HepG2 (cell line): Measurements from ENCODE around the gene PRDM15. TPM values are rescaled to one million over a fixed set of nuclear protein-coding genes. Genes with fewer than 3 reads are reported as not detected.
A peak's percentile ranks its signal among the peaks of the same experiment; 100 is the strongest.

Experiments used
- ATAC-seq: fragments of 200-7000 bp; cut with Tn5 transposase; 3 replicates; pipeline ENCODE4 v1.9.1; 2020; ENCODE audit warnings: mild to moderate bottlenecking, moderate library complexity
- BruUV-seq: library from RNA; stranded (reverse); fragments of 400-500 nt; replicated peaks from 2 replicates; lab custom pipeline; 2021; lab: Mats Ljungman, UMichigan
- CTCF ChIA-PET: fragments of 300-600 bp; formaldehyde crosslinking; extraction: SDS; loops from one replicate; lab custom pipeline; 2021; ENCODE audit warnings: low total read pairs, inconsistent platforms, low intra/inter-chr PET ratio; lab: Yijun Ruan, JAX
- POLR2A ChIA-PET: fragments of 350-600 bp; sonication (Branson Sonifier 250); formaldehyde crosslinking; loops from one replicate; lab custom pipeline; 2020; ENCODE audit warnings: antibody characterized with exemption, inconsistent platforms; lab: Yijun Ruan, JAX
- DNase-seq: peaks from one replicate; pipeline ENCODE4 v3.0.0-alpha.2; 2015; ENCODE audit warnings: low spot score
- FAIRE-seq: peaks from 3 replicates; lab custom pipeline; 2011; peaks lifted over from hg19 to GRCh38; lab: Jason Lieb, UNC
- H2AFZ ChIP-seq: one replicate; pipeline ENCODE4 v1.6.1; 2011; ENCODE audit warnings: low read length, inconsistent platforms
- H3K27ac ChIP-seq: fragments of 300-600 bp; 3 replicates; pipeline ENCODE4 v1.8.0; 2011; ENCODE audit warnings: mixed run types, mild to moderate bottlenecking, mixed read lengths, low read length, inconsistent platforms; ENCODE audit not compliant: insufficient read depth; ENCODE audit errors: extremely low read length
- H3K27me3 ChIP-seq, 2 experiments: fragments of 200-600 bp in 1 of 2; 2 replicates in 1 of 2; 3 replicates in 1 of 2; pipeline versions ENCODE4 v1.6.0 to v1.8.0; 2011; ENCODE audit warnings: low read length in 2 of 2, mild to moderate bottlenecking in 2 of 2, moderate library complexity in 2 of 2, inconsistent platforms in 1 of 2; ENCODE audit not compliant: insufficient read depth in 2 of 2, control insufficient read depth in 1 of 2
- H3K36me3 ChIP-seq, 2 experiments: fragments of 200-600 bp in 1 of 2; replicated peaks in 1 of 2; 2 replicates in 1 of 2; 3 replicates in 1 of 2; pipeline versions ENCODE4 v1.5.1 to v1.8.0; 2011; ENCODE audit warnings: low read length in 2 of 2, inconsistent platforms in 1 of 2; ENCODE audit not compliant: insufficient read depth in 2 of 2, control insufficient read depth in 1 of 2
- H3K4me1 ChIP-seq: 2 replicates; pipeline ENCODE4 v1.5.1; 2012; ENCODE audit warnings: low read length, inconsistent platforms; ENCODE audit not compliant: insufficient read depth
- H3K4me2 ChIP-seq: 2 replicates; pipeline ENCODE4 v1.6.0; 2011; ENCODE audit warnings: low read depth, low read length, inconsistent platforms
- H3K4me3 ChIP-seq, 3 experiments: fragments of 200-600 bp in 1 of 3; sonication (generic), shearing (Covaris generic) in 1 of 3; replicated peaks in 1 of 3; 2 replicates each; pipeline ENCODE4 v1.5.1; 2011 to 2016; ENCODE audit warnings: low read length in 3 of 3, inconsistent platforms in 2 of 3, low read depth in 2 of 3, mild to moderate bottlenecking in 2 of 3, control low read depth in 1 of 3, mixed read lengths in 1 of 3; ENCODE audit not compliant: insufficient read depth in 1 of 3
- H3K79me2 ChIP-seq: one replicate; pipeline ENCODE4 v1.6.1; 2011; ENCODE audit warnings: low read length, inconsistent platforms; ENCODE audit not compliant: insufficient read depth
- H3K9ac ChIP-seq: 2 replicates; pipeline ENCODE4 v1.6.0; 2011; ENCODE audit warnings: mild to moderate bottlenecking, low read depth, low read length, inconsistent platforms; ENCODE audit not compliant: insufficient read depth
- H3K9me3 ChIP-seq: 2 replicates; pipeline ENCODE4 v1.5.1; 2012; ENCODE audit warnings: mild to moderate bottlenecking, low read length
- H4K20me1 ChIP-seq: 2 replicates; pipeline ENCODE4 v1.6.0; 2011; ENCODE audit warnings: inconsistent platforms, mild to moderate bottlenecking, low read length, moderate library complexity; ENCODE audit not compliant: insufficient read depth
- HOXA3 ChIP-seq: sonication (generic); formaldehyde crosslinking; IDR thresholded peaks from 2 replicates; pipeline ENCODE4 v1.5.0; 2020; ENCODE audit warnings: missing genetic modification reagents
- IKZF4 ChIP-seq: sonication (generic); formaldehyde crosslinking; IDR thresholded peaks from 2 replicates; pipeline ENCODE4 v1.5.1; 2020; ENCODE audit warnings: borderline replicate concordance, mild to moderate bottlenecking, low read depth, missing genetic modification reagents; ENCODE audit errors: not compliant biosample characterization
- MAFK ChIP-seq, 2 experiments: IDR thresholded peaks in 1 of 2; conservative IDR thresholded peaks in 1 of 2; 2 replicates each; pipeline ENCODE4 v1.6.1; 2011; ENCODE audit warnings: improper control_type of control experiment in 2 of 2, low read length in 2 of 2
- RARG ChIP-seq: sonication (generic); formaldehyde crosslinking; IDR thresholded peaks from 2 replicates; pipeline ENCODE4 v1.4.0; 2020; ENCODE audit warnings: low read depth, mild to moderate bottlenecking, missing genetic modification reagents
- RBAK ChIP-seq: sonication (generic); formaldehyde crosslinking; IDR thresholded peaks from 2 replicates; pipeline ENCODE4 v1.5.1; 2020; ENCODE audit warnings: mild to moderate bottlenecking, missing genetic modification reagents
- SALL1 ChIP-seq: sonication (generic); formaldehyde crosslinking; IDR thresholded peaks from 2 replicates; pipeline ENCODE4 v1.8.0; 2022; ENCODE audit warnings: mild to moderate bottlenecking, missing genetic modification reagents
- SP140L ChIP-seq: sonication (generic); formaldehyde crosslinking; IDR thresholded peaks from 2 replicates; pipeline ENCODE4 v1.4.0; 2020; ENCODE audit warnings: missing genetic modification reagents, borderline replicate concordance
- ZFP37 ChIP-seq: sonication (generic); formaldehyde crosslinking; IDR thresholded peaks from 2 replicates; pipeline ENCODE4 v1.4.0; 2020; ENCODE audit warnings: missing genetic modification reagents, borderline replicate concordance
- ZNF343 ChIP-seq: sonication (generic); formaldehyde crosslinking; IDR thresholded peaks from 2 replicates; pipeline ENCODE4 v1.4.0; 2020; ENCODE audit warnings: mild to moderate bottlenecking, missing genetic modification reagents
- ZNF598 ChIP-seq: sonication (generic); formaldehyde crosslinking; IDR thresholded peaks from 2 replicates; pipeline ENCODE4 v1.5.1; 2020; ENCODE audit warnings: mild to moderate bottlenecking, missing genetic modification reagents, borderline replicate concordance
- ZNF747 ChIP-seq: sonication (generic); formaldehyde crosslinking; IDR thresholded peaks from 2 replicates; pipeline ENCODE4 v1.8.1; 2023; ENCODE audit warnings: missing genetic modification reagents, mild to moderate bottlenecking, borderline replicate concordance
- WGBS: methylation state at CpG from one replicate; pipeline ENCODE4 v1.1.6; 2017; ENCODE audit warnings: low lambda C conversion rate; 5-methylcytosine and 5-hydroxymethylcytosine counted together
- in situ Hi-C: cut with HindIII; loops from 2 replicates; pipeline ENCODE4 v1.10.0; 2017; ENCODE audit warnings: low pct_unique_long_range_greater_than_20kb; ENCODE audit not compliant: extremely low pct_ligation_motif_present
- intact Hi-C: fragments of 100-400 bp; cut with micrococcal nuclease; formaldehyde crosslinking; loops from one replicate; pipeline ENCODE4 v1.10.0; 2022; ENCODE audit not compliant: unreplicated experiment
- polyA plus RNA-seq, 8 experiments: library from polyadenylated mRNA; depleted of rRNA in 3 of 8; stranded (reverse) in 7 of 8; unstranded in 1 of 8; fragments of >200 nt; fragmentation: Illumina TruSeq in 4 of 8; extraction: Trizol in 4 of 8; gene quantifications; 2 replicates each; pipeline versions ENCODE4 v1.2.1 to v1.2.3, GENCODE V29; 2011 to 2016; ENCODE audit warnings: low read depth in 4 of 8, missing spikeins in 1 of 8, mixed read lengths in 1 of 8; ENCODE audit not compliant: insufficient read depth in 1 of 8
- total RNA-seq, 5 experiments: library from RNA; depleted of rRNA; stranded (reverse); fragments of >200 nt; fragmentation: Illumina TruSeq; extraction: Trizol; gene quantifications; 2 replicates each; pipeline ENCODE4 v1.2.3, GENCODE V29; 2016; ENCODE audit warnings: low read depth in 1 of 5
- TF ChIP-seq, protein P1 (sequence below): sonication (generic); formaldehyde crosslinking; IDR thresholded peaks from 2 replicates; pipeline ENCODE4 v1.4.0; 2020; ENCODE audit warnings: missing genetic modification reagents, borderline replicate concordance
- TF ChIP-seq, protein P2 (sequence below): sonication (generic); formaldehyde crosslinking; IDR thresholded peaks from 2 replicates; pipeline ENCODE4 v1.4.0; 2020; ENCODE audit warnings: missing genetic modification reagents
- TF ChIP-seq, protein P3 (sequence below): sonication (generic); formaldehyde crosslinking; IDR thresholded peaks from 2 replicates; pipeline ENCODE4 v1.5.1; 2020; ENCODE audit warnings: mild to moderate bottlenecking, missing genetic modification reagents, moderate library complexity

The PRDM15 gene
- total and polyA plus RNA-seq, 2 of the 13 experiments (the other 11 are each of a cell fraction or from before 2014, with no cell fraction given): 4.0 to 6.9 TPM

DNA sequence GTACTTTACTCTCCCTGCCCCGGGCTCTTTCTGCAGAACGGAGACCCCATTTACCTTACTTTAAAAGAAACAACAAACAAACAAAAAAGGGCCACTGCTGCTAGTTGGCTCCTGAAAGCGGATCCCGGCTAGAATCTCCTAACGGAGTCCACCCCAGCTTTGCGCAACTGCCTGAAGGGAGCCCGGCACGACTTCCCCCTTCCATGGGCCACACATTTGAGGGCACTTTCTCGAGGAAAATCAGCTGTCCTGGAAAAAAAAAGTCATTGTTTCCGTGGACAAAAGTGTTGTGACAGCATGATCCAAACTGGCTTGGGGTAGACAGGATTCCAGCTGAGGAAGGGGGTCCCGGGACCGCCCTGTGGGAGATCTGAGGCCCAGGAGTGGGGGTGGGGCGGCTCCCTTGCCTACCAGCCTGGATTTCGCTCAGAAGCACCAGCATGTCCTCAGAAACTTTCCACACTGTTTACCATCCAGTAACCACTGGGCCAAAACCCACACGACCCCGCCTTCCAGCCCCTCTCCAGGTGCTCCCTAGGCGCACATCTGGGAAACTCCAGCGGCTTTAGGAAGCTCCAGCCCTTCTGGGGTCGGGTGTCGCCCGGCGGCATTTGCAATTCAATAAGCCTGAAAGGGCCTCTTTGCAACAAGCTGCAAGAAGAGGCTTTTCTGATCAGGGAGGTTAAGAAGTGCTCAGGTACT, 117.1 kb downstream of the PRDM15 start (continued):
- TF ChIP-seq, protein P1, sequence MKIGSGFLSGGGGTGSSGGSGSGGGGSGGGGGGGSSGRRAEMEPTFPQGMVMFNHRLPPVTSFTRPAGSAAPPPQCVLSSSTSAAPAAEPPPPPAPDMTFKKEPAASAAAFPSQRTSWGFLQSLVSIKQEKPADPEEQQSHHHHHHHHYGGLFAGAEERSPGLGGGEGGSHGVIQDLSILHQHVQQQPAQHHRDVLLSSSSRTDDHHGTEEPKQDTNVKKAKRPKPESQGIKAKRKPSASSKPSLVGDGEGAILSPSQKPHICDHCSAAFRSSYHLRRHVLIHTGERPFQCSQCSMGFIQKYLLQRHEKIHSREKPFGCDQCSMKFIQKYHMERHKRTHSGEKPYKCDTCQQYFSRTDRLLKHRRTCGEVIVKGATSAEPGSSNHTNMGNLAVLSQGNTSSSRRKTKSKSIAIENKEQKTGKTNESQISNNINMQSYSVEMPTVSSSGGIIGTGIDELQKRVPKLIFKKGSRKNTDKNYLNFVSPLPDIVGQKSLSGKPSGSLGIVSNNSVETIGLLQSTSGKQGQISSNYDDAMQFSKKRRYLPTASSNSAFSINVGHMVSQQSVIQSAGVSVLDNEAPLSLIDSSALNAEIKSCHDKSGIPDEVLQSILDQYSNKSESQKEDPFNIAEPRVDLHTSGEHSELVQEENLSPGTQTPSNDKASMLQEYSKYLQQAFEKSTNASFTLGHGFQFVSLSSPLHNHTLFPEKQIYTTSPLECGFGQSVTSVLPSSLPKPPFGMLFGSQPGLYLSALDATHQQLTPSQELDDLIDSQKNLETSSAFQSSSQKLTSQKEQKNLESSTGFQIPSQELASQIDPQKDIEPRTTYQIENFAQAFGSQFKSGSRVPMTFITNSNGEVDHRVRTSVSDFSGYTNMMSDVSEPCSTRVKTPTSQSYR (CRISPR knock-in tag): peak; percentile 80
- no peak for TF ChIP-seq ZNF343 (CRISPR knock-in tag)
- TF ChIP-seq, protein P2, sequence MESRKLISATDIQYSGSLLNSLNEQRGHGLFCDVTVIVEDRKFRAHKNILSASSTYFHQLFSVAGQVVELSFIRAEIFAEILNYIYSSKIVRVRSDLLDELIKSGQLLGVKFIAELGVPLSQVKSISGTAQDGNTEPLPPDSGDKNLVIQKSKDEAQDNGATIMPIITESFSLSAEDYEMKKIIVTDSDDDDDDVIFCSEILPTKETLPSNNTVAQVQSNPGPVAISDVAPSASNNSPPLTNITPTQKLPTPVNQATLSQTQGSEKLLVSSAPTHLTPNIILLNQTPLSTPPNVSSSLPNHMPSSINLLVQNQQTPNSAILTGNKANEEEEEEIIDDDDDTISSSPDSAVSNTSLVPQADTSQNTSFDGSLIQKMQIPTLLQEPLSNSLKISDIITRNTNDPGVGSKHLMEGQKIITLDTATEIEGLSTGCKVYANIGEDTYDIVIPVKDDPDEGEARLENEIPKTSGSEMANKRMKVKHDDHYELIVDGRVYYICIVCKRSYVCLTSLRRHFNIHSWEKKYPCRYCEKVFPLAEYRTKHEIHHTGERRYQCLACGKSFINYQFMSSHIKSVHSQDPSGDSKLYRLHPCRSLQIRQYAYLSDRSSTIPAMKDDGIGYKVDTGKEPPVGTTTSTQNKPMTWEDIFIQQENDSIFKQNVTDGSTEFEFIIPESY (CRISPR knock-in tag): peak; percentile 71

DNA sequence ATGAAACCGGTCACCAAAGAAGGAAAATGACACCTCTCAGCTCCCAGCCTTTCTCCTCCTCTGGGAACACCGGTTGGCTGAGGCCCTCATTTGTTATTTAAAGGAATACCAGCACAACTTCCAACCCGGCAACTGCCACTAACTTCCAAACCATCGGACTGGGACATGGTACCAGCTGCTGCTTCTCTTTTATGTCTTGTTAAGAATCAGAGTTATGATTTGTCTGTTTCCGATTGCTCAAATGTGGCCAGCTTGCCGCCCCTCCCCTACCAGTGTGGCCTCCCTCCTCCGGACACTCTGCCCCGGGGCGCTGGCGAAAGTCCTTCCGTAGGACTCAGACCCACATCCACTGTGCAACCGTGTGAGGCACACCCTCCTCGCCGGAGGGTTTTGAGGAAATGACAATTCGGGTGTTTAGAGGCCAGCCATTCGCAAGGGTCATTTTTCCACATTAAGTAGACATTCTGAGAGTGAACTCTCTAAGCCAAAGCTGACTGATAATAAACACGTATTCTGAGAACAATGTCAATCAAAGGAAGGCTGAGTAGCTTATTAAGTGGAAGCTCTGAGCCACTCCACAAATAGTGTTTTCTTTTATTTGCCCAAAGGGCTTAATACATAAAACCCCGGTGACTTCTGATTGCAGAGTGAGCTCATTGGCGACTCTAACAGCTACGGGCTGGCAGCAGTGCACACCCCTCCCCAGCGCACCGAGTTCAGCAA, 117.8 kb downstream of the PRDM15 start:
- BruUV-seq: no TSS peak
- no peaks in the 10 kb centered on the region; a peak in 1 of 5 replicates for H3K27me3 ChIP-seq
- H3K9me3 ChIP-seq: no peaks in the 10 kb centered on the region
- peaks cover 4 to 7% of the 10 kb centered on the region in 2 experiments; a peak in 4 of 5 replicates for H3K36me3 ChIP-seq
- ChIA-PET CTCF (no interaction called here), POLR2A (interaction anchor here (0.8 to 2.6 kb wide), 6 partner anchors 10 to 82 kb away, joined by 3 to 14 read pairs (median 4); no protein-coding TSS in a partner anchor)
- in situ Hi-C loops: no loop called here
- peak; percentile 38 for DNase-seq
- ATAC-seq: peak; percentile 42
- WGBS: 32% methylated on average over 19 of the region's 22 CpGs
- TF ChIP-seq MAFK (conservative IDR thresholded peaks at IDR 0.05 in 1 of 2, IDR thresholded peaks at IDR 0.05 in 1 of 2; ENCODE audit: low read length in 2 of 2) (no peak), SALL1 (CRISPR knock-in tag) (no peak), ZNF598 (CRISPR knock-in tag) (0 out of 2 replicates have a peak, but pooled peaks have one; percentile 10), RBAK (CRISPR knock-in tag) (no peak), ZFP37 (no peak), HOXA3 (CRISPR knock-in tag) (0 out of 2 replicates have a peak, but pooled peaks have one; percentile 9), ZNF747 (CRISPR knock-in tag) (no peak), IKZF4 (peak; percentile 43), SP140L (CRISPR knock-in tag) (no peak), RARG (CRISPR knock-in tag) (no peak)
- TF ChIP-seq, protein P3, sequence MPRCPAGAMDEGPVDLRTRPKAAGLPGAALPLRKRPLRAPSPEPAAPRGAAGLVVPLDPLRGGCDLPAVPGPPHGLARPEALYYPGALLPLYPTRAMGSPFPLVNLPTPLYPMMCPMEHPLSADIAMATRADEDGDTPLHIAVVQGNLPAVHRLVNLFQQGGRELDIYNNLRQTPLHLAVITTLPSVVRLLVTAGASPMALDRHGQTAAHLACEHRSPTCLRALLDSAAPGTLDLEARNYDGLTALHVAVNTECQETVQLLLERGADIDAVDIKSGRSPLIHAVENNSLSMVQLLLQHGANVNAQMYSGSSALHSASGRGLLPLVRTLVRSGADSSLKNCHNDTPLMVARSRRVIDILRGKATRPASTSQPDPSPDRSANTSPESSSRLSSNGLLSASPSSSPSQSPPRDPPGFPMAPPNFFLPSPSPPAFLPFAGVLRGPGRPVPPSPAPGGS (CRISPR knock-in tag): 0 out of 2 replicates have a peak, but pooled peaks have one; percentile 32
- no peak for FAIRE-seq
- peak overlapping the region; percentile 51; the same call in 1 of the 2 replicates for H3K9ac ChIP-seq
- peak overlapping the region; percentile 85 for H3K4me2 ChIP-seq
- H2AFZ ChIP-seq: no peak overlapping the region
- peaks cover 86% of the 10 kb centered on the region for H3K79me2 ChIP-seq
- H4K20me1 ChIP-seq: peaks cover 88% of the 10 kb centered on the region
- peaks cover 74% of the 10 kb centered on the region for H3K4me1 ChIP-seq
- H3K27ac ChIP-seq: peak overlapping the region; percentile 7
- peak overlapping the region; percentile 45 to 62 (median 46); a peak in 5 of 6 replicates for H3K4me3 ChIP-seq
- intact Hi-C loops: no loop called here
